HG02840 (cell line): Measurements from ENCODE around the gene CREB5.

Experiments used
- ATAC-seq: cut with Tn5 transposase; IDR thresholded peaks from one replicate; pipeline ENCODE4 v1.9.1; 2021; ENCODE audit warnings: mild to moderate bottlenecking, moderate library complexity, moderate number of reproducible peaks; ENCODE audit not compliant: unreplicated experiment, low FRiP score

Gene CREB5

GRCh38 chr7:28433699-28434219 lies 21.4 kb downstream of the CREB5 start:
- ATAC-seq = no peak

GRCh38 chr7:28434510-28434909 lies 22.2 kb downstream of the CREB5 start:
- no peak for ATAC-seq

GRCh38 chr7:28435152-28435551 lies 22.8 kb downstream of the CREB5 start:
- ATAC-seq = no peak

GRCh38 chr7:28435732-28436378 lies 23.5 kb downstream of the CREB5 start:
- no peak for ATAC-seq

GRCh38 chr7:28440055-28440601 lies 27.8 kb downstream of the CREB5 start:
- no peak for ATAC-seq

- ATAC-seq = no peak
Measured at GRCh38 chr7:28442540-28443420, 30.5 kb downstream of the CREB5 start.

- ATAC-seq = no peak
Measured at GRCh38 chr7:28446131-28446530, 33.8 kb downstream of the CREB5 start.

GRCh38 chr7:28447071-28447470 lies 34.8 kb downstream of the CREB5 start:
- no peak for ATAC-seq

GRCh38 chr7:28448708-28449107 lies 36.4 kb downstream of the CREB5 start:
- no peak for ATAC-seq

- ATAC-seq = no peak
Measured at GRCh38 chr7:28452681-28453080, 40.4 kb downstream of the CREB5 start.

- no peak for ATAC-seq
Measured at GRCh38 chr7:28455486-28455885, 43.2 kb downstream of the CREB5 start.

GRCh38 chr7:28456044-28456443 lies 43.7 kb downstream of the CREB5 start:
- no peak for ATAC-seq

- ATAC-seq = no peak
Measured at GRCh38 chr7:28458732-28459131, 46.4 kb downstream of the CREB5 start.

GRCh38 chr7:28459306-28459705 lies 47.0 kb downstream of the CREB5 start:
- no peak for ATAC-seq

- no peak for ATAC-seq
Measured at GRCh38 chr7:28465697-28466096, 53.4 kb downstream of the CREB5 start.

- no peak for ATAC-seq
Measured at GRCh38 chr7:28466341-28466740, 54.0 kb downstream of the CREB5 start.

- no peak for ATAC-seq
Measured at GRCh38 chr7:28466885-28467284, 54.6 kb downstream of the CREB5 start.

GRCh38 chr7:28469562-28469961 lies 57.2 kb downstream of the CREB5 start:
- ATAC-seq = no peak

GRCh38 chr7:28470344-28470743 lies 58.0 kb downstream of the CREB5 start:
- ATAC-seq = no peak

GRCh38 chr7:28472332-28472731 lies 60.0 kb downstream of the CREB5 start:
- no peak for ATAC-seq

- ATAC-seq = no peak
Measured at GRCh38 chr7:28473571-28474281, 61.4 kb downstream of the CREB5 start.
